ENCODE results near the gene S100A11. TPM values are rescaled to one million over a fixed set of nuclear protein-coding genes. Genes with fewer than 3 reads are reported as not detected.

The S100A11 gene
- total and polyA plus RNA-seq, 9 of the 15 experiments (the other 6 are each of a cell fraction or from before 2014, with no cell fraction given), result 131 to 808 (median 235) TPM

DNA sequence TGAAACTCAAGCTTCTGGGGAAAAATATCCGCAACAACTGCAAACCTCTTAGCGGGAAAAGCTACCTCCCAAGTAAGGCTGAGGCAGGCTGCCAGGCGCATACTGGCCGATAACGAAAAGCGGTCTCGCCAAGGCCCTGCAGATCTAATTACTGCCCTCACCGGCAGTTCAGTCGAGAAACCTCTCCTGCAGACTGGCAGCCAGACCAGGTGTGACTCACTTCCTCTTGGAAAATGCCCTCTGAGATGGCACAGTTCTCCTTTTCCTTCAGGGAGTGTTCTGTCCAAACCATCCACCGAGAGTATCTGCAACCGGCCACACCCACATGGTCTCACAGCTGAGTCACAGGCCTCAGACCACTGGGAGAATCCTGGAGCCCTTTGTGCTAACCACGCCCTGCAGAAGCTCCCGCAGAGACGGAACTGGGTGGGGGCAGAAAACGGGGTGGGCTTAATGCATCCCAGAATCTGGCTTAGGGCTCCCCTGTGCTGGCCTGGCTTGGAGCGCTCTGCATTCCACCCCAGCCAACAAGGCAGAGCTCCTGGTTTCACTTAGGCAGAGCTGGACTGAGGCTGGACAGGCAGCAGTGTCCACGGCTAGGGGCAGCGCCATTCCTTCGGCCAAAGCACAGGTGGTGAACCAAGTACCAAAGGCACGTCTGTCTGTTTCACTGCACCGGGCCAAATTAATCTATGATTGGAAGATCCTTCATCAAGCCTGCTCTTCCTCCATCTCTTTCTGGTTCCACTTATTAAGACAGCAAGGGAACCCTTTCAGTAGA, 44.3 kb downstream of the S100A11 start (continued):
- TF ChIP-seq HDAC2 (IDR thresholded peaks at IDR 0.05) (peak; percentile 67; the same call in 1 of the 2 replicates), RBM17 (IDR thresholded peaks at IDR 0.05; ENCODE audit: borderline replicate concordance, low read depth, low read length) (no peak), CC2D1A (IDR thresholded peaks at IDR 0.05) (no peak), FOXJ2 (tag; IDR thresholded peaks at IDR 0.05) (no peak), KHSRP (IDR thresholded peaks at IDR 0.05) (no peak), NFE2 (IDR thresholded peaks at IDR 0.05; ENCODE audit: low read depth) (peak; percentile 63; the same call in 1 of the 2 replicates), ESRRA (IDR thresholded peaks at IDR 0.05; ENCODE audit: borderline replicate concordance, low read depth) (no peak), DACH1 (IDR thresholded peaks at IDR 0.05; ENCODE audit: partially characterized antibody) (peak; percentile 25), SREBF1 (IDR thresholded peaks at IDR 0.05; ENCODE audit: borderline replicate concordance, low read depth, low read length) (no peak), KLF6 (CRISPR knock-in tag; IDR thresholded peaks at IDR 0.05; ENCODE audit: borderline replicate concordance) (no peak), FOXM1 (IDR thresholded peaks at IDR 0.05; ENCODE audit: low read depth) (no peak), FOXM1 (CRISPR knock-in tag; IDR thresholded peaks at IDR 0.05; ENCODE audit: low read depth) (no peak), ZFPM2 (CRISPR knock-in tag; IDR thresholded peaks at IDR 0.05) (no peak), HSF4 (CRISPR knock-in tag; IDR thresholded peaks at IDR 0.05; ENCODE audit: borderline replicate concordance) (no peak), POLR2H (tag; IDR thresholded peaks at IDR 0.05; ENCODE audit: low read depth) (no peak), JUND (IDR thresholded peaks at IDR 0.05; ENCODE audit: borderline replicate concordance, low read depth, low read length) (peak; percentile 71), JUND (tag; IDR thresholded peaks at IDR 0.05; ENCODE audit: borderline replicate concordance, low read depth, low read length) (0 out of 3 replicates have a peak, but pooled peaks have one; percentile 21), ZSCAN32 (CRISPR knock-in tag; IDR thresholded peaks at IDR 0.05) (no peak), ZNF766 (CRISPR knock-in tag; conservative IDR thresholded peaks at IDR 0.05) (peak; percentile 51; the same call in 1 of the 2 replicates), ZNF507 (tag; conservative IDR thresholded peaks at IDR 0.05) (no peak), RB1 (IDR thresholded peaks at IDR 0.05; ENCODE audit: low read depth) (no peak), SMARCA4 (IDR thresholded peaks at IDR 0.05) (0 out of 2 replicates have a peak, but pooled peaks have one; percentile 16), NFIC (IDR thresholded peaks at IDR 0.05) (peak; percentile 34; the same call in 1 of the 2 replicates), ELK3 (CRISPR knock-in tag; IDR thresholded peaks at IDR 0.05) (no peak), ETV1 (tag; conservative IDR thresholded peaks at IDR 0.05; ENCODE audit: low read depth) (no peak)
- TF ChIP-seq, protein P1, sequence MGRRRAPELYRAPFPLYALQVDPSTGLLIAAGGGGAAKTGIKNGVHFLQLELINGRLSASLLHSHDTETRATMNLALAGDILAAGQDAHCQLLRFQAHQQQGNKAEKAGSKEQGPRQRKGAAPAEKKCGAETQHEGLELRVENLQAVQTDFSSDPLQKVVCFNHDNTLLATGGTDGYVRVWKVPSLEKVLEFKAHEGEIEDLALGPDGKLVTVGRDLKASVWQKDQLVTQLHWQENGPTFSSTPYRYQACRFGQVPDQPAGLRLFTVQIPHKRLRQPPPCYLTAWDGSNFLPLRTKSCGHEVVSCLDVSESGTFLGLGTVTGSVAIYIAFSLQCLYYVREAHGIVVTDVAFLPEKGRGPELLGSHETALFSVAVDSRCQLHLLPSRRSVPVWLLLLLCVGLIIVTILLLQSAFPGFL (CRISPR knock-in tag; IDR thresholded peaks at IDR 0.05), result no peak
- TF ChIP-seq, protein P2, sequence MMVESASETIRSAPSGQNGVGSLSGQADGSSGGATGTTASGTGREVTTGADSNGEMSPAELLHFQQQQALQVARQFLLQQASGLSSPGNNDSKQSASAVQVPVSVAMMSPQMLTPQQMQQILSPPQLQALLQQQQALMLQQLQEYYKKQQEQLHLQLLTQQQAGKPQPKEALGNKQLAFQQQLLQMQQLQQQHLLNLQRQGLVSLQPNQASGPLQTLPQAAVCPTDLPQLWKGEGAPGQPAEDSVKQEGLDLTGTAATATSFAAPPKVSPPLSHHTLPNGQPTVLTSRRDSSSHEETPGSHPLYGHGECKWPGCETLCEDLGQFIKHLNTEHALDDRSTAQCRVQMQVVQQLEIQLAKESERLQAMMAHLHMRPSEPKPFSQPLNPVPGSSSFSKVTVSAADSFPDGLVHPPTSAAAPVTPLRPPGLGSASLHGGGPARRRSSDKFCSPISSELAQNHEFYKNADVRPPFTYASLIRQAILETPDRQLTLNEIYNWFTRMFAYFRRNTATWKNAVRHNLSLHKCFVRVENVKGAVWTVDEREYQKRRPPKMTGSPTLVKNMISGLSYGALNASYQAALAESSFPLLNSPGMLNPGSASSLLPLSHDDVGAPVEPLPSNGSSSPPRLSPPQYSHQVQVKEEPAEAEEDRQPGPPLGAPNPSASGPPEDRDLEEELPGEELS (CRISPR knock-in tag; IDR thresholded peaks at IDR 0.05; ENCODE audit: borderline replicate concordance), result no peak
